RWPE1 (cell line): ENCODE results near the gene ERGIC1.
"Not testable (repeated sequence)": the region's sequence is repeated elsewhere in the genome, so short reads cannot be mapped to it uniquely, and the experiment has no call there.

ENCODE experiments used
- CTCF ChIA-PET: fragments of 350-600 bp; sonication (Branson Sonifier 250); formaldehyde crosslinking; extraction: SDS; loops from one replicate; lab custom pipeline; 2021; lab: Yijun Ruan, JAX
- POLR2A ChIA-PET: fragments of 400-600 bp; formaldehyde crosslinking; extraction: SDS; loops from one replicate; lab custom pipeline; 2020; ENCODE audit warnings: antibody characterized with exemption; ENCODE audit not compliant: low non-redundant PET; lab: Yijun Ruan, JAX
- DNase-seq: peaks from one replicate; pipeline ENCODE4 v3.0.0; 2012; ENCODE audit warnings: low spot score
- H3K27ac ChIP-seq: fragments of 450-650 bp; 2 replicates; pipeline ENCODE4 v1.5.1; 2017
- TF ChIP-seq, protein P1 (sequence below): fragments of 450-650 bp; conservative IDR thresholded peaks from 2 replicates; pipeline ENCODE4 v1.5.1; 2017; ENCODE audit warnings: low read depth, mild to moderate bottlenecking

The ERGIC1 gene

DNA sequence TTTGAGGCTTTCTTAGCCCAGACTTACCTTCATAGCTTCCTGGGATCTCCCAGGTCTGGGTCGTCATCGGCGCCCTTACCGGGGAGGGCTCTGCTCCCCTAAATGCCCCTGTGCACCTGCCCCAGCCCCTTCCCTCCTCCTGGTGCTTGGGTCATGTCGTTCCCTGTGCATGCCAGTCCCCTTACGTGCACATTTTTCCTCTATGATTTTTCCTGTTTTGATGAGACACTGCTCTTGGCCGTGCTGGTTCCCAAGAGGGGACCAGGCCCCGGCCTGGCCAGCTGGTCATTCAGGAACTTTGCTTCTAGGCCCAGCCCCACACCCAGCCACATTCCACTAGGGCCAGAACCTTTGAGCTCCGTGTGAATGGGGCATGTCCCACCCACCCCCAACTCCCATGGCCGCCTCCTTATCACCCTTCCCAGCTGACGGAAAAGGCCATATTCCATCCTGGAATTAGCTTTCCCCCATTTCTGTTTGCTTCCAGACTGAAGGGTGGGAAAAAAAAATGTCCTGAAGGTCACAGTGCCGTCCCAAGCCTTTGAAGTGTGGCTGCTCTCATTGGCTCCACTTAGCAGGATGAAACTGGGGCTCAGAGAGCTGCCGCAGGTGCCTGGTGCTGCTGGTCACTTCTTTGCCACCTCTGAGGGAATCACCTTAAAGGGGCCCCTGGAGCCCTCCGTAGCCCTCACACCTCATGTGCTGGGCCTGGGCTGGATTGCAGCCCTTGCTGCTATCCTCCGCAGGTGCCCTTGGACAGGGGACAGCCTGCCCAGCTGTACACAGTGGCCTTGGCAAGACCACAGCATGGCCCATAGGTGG is 25.1 kb downstream of the ERGIC1 start:
- CTCF ChIA-PET, result interaction anchor here (0.6 to 2.0 kb wide), 9 partner anchors 9 to 736 kb away, joined by 3 to 9 read pairs (median 4); partner anchors contain the start of gene DUSP1
- peak overlapping the region; percentile 98 for H3K27ac ChIP-seq
- TF ChIP-seq, protein P1, sequence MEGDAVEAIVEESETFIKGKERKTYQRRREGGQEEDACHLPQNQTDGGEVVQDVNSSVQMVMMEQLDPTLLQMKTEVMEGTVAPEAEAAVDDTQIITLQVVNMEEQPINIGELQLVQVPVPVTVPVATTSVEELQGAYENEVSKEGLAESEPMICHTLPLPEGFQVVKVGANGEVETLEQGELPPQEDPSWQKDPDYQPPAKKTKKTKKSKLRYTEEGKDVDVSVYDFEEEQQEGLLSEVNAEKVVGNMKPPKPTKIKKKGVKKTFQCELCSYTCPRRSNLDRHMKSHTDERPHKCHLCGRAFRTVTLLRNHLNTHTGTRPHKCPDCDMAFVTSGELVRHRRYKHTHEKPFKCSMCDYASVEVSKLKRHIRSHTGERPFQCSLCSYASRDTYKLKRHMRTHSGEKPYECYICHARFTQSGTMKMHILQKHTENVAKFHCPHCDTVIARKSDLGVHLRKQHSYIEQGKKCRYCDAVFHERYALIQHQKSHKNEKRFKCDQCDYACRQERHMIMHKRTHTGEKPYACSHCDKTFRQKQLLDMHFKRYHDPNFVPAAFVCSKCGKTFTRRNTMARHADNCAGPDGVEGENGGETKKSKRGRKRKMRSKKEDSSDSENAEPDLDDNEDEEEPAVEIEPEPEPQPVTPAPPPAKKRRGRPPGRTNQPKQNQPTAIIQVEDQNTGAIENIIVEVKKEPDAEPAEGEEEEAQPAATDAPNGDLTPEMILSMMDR, result no peak

DNA sequence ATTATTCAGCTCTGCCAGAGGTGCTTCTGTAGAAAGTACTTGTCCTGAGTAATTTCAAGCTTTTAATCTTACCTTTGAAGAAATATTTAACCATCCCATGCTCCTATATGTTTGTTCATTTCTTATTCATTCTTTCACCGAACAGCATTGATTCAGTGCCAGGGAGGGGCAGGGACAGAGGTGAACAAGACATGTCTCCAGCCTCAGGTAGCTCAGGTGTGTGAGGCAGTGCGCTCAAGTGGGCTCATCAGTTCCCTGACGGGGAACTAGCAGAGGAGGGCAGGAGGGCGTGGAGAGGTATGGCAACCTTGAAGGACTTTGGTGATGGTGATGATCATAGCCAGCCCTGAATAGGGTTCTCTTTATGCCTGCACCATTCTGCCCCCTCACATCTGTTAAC is 25.9 kb downstream of the ERGIC1 start:
- H3K27ac ChIP-seq, result peak overlapping the region; percentile 98
- DNase-seq, result no peak
- TF ChIP-seq, protein P1, result no peak
- ChIA-PET CTCF (interaction anchor here (0.6 to 2.0 kb wide), 12 partner anchors 8 to 233 kb away, joined by 3 to 9 read pairs (median 3); partner anchors contain the start of gene DUSP1), POLR2A (interaction anchor here (0.5 to 1.3 kb wide), 2 partner anchors 45 to 90 kb away, joined by 5 read pairs; no protein-coding TSS in a partner anchor)

More for the DNA sequence above, 25.1 kb downstream of the ERGIC1 start:
- no peak for DNase-seq
- POLR2A ChIA-PET, result interaction anchor here (0.6 kb wide), 2 partner anchors 38 to 77 kb away, joined by 3 read pairs; no protein-coding TSS in a partner anchor

DNA sequence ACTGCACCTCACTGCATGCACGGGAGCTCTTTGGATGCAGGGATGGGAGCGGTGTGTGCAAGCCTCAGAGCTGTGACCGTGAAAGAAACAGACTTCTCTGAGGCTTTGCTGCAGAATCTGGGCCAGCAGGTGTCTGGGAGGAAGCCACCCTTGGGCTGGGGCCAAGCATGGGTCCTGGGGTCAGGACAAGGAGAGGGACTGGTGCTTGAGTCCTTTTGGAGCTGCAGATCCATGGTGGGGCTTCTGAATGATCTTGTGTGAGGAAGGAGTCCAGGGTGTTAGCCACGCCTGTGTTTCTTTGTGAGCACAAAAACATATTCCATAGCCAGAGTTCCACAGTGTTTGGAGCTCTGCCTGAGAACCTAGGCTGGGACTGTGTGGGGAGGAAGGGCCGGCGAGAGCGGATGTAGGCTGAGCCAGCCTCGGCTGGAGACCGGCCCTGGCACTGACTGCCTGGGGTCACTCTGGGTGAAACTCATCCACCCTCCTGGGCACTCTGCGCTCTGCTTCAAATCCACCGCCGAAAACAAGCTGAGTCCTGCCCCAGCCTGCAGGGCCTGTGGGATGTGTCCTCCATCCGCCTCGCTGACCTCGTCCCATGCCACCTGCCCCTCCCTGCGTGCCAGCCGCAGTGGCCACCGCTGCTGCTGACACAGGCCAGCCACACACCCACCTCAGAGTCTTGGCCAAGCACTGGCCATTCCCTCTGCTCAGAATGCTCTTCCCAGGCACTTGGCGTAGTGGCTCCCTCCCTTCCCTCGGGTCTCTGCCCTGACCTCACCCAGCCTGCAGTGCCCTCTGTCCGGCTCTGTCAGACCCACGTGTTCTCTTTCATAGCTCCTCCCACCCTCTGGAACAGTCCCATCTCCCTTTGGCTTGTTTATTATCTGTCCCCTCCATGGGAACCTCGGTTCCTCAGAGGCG is 26.7 kb downstream of the ERGIC1 start:
- TF ChIP-seq, protein P1, result no peak
- ChIA-PET CTCF (interaction anchor here (0.6 to 2.0 kb wide), 12 partner anchors 8 to 234 kb away, joined by 3 to 9 read pairs (median 3); partner anchors contain the start of gene DUSP1), POLR2A (interaction anchor here (1.0 to 1.3 kb wide), 2 partner anchors 9 to 90 kb away, joined by 3 to 5 read pairs; no protein-coding TSS in a partner anchor)
- H3K27ac ChIP-seq, result peak overlapping the region; percentile 98
- peak; percentile 84 for DNase-seq

DNA sequence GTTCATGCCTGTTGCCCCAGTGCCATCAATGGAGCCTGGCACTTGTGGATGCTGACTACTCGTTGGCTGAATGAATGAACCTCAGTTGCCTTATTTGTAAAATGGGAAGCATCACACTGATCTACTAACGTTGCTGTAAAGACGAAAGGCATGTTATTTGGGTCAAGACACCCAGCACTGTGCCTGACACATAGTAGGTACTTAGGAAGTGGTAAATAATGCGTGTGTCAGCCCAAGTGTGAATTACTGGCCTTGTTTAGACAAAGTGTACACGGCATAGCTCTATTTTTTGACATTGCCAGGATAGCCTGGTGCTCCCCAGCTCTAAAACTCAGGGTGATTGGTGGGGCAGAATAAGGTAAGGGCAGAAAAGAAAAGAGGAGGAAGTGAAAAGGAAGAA is 27.4 kb downstream of the ERGIC1 start:
- CTCF ChIA-PET, result interaction anchor here (0.7 to 2.0 kb wide), 4 partner anchors 26 to 147 kb away, joined by 3 to 9 read pairs (median 3); partner anchors contain the start of gene DUSP1
- POLR2A ChIA-PET, result interaction anchor here (1.0 kb wide), 1 partner anchor 10 kb away, joined by 3 read pairs; no protein-coding TSS in a partner anchor
- peak overlapping the region; percentile 98 for H3K27ac ChIP-seq

DNA sequence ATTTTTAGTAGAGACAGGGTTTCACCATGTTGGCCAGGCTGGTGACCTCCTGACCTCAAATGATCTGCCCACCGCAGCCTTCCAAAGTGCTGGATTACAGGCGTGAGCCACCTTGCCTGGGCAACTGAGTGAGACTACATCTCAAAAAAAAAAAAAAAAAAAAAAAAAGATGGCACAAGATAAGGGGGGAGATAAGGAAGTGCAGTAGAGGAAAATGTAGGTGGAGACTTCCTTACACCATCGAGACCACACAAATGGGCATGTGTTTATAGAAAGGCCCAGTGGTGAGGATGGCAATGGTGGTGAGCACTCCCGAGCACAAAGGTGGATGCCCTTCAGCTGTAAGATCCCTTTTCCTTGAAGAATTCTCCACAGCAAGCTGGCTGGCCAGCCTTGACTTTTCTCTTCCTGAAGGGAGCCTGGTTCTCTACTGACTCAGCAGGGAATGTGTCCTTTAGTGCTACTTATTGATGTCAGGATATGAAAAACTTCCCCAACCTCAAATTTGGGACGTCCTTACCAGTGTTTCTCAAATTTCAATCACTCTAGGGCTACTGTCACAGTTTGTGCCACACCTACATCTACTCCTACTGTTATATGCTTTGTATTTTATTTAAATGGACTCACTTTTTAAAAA is 28.2 kb downstream of the ERGIC1 start:
- ChIA-PET CTCF (interaction anchor here (0.9 to 1.8 kb wide), 2 partner anchors 92 to 148 kb away, joined by 3 to 5 read pairs; no protein-coding TSS in a partner anchor), POLR2A (no interaction called here)
- peak overlapping the region; percentile 98 for H3K27ac ChIP-seq
- no peak for DNase-seq
- TF ChIP-seq, protein P1, result no peak

More for the DNA sequence above, 27.4 kb downstream of the ERGIC1 start:
- DNase-seq, result no peak
- TF ChIP-seq, protein P1, result no peak

DNA sequence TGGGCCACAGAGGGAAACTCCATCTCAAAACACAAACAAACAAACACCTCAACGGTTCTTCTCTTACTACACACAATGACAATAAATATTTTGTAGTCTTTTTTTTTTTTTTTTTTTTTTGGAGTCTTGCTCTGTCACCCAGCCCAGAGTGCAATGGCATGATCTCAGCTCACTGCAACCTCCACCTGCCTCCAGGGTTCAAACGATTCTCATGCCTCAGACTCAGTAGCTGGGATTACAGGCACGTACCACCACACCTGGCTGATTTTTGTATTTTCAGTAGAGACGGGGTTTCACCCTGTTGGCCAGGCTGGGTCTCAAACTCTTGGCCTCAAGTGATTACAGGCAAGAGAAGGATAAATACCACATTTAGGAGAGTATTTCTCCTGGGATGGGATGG is 30.1 kb downstream of the ERGIC1 start:
- POLR2A ChIA-PET, result interaction anchor here (0.7 kb wide), 1 partner anchor 25 kb away, joined by 10 read pairs; no protein-coding TSS in a partner anchor
- DNase-seq, result not testable (repeated sequence)
- CTCF ChIA-PET, result interaction anchor here (1.8 kb wide), 1 partner anchor 150 kb away, joined by 5 read pairs; no protein-coding TSS in a partner anchor
- H3K27ac ChIP-seq, result peak overlapping the region; percentile 61
